Activated naive CD4-positive, alpha-beta T cell treated with anti-CD3 and anti-CD28 coated beads, Interleukin-2, amount 10 ng/mL, durations not matched to agents 7 days and 5 days (primary cell): ENCODE data around the gene MAP3K5.
A peak's percentile ranks its signal among the peaks of the same experiment; 100 is the strongest.

ENCODE experiments used
- CTCF ChIA-PET: fragments of 350-600 bp; sonication (Branson Sonifier 250); formaldehyde crosslinking; loops from one replicate; lab custom pipeline; 2021; ENCODE audit warnings: antibody characterized with exemption; lab: Charles Lee
- DNase-seq: peaks from one replicate; pipeline ENCODE4 v3.0.0-alpha.2; 2020
- H3K27ac Mint-ChIP-seq: one replicate; pipeline ENCODE4 v1.8.0; 2021; ENCODE audit warnings: mild to moderate bottlenecking, moderate library complexity, mixed read lengths
- H3K27me3 Mint-ChIP-seq: one replicate; pipeline ENCODE4 v1.8.0; 2021; ENCODE audit warnings: mild to moderate bottlenecking, mixed read lengths
- H3K36me3 Mint-ChIP-seq: one replicate; pipeline ENCODE4 v1.8.0; 2021; ENCODE audit warnings: mixed read lengths
- H3K4me1 Mint-ChIP-seq: one replicate; pipeline ENCODE4 v1.8.0; 2021; ENCODE audit warnings: mixed read lengths
- H3K4me3 Mint-ChIP-seq: one replicate; pipeline ENCODE4 v1.8.0; 2021; ENCODE audit warnings: mild to moderate bottlenecking, moderate library complexity, mixed read lengths
- H3K9me3 Mint-ChIP-seq: one replicate; pipeline ENCODE4 v1.8.0; 2021; ENCODE audit warnings: mixed read lengths

The MAP3K5 gene

DNA sequence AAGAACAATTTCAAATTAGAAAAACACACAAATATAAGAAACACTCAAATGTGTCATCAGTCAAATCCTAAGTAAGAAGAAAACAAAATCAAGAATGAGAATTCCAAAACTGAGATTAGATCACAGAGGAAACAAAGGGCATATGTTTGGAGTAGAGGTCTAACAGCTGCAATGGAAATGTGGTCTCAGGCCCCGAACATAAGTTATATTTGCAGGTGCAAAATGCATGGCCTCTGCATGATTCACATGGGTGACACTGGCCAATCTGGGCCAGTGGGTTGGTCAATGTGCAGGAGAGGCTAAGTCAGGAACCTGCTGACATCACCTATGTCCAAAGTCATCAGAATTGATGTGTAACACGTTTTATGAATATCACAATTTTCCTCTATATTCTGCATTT lies 133.6 kb downstream of the MAP3K5 start:
- CTCF ChIA-PET: interaction anchor here (2.3 kb wide), 1 partner anchor 14 kb away, joined by 12 read pairs; no protein-coding TSS in a partner anchor
- DNase-seq: no peak
- H3K27me3 Mint-ChIP-seq: no peaks in the 10 kb centered on the region
- H3K27ac Mint-ChIP-seq: no peak overlapping the region
- H3K9me3 Mint-ChIP-seq: no peaks in the 10 kb centered on the region
- peaks cover 29% of the 10 kb centered on the region for H3K36me3 Mint-ChIP-seq
- H3K4me3 Mint-ChIP-seq: no peak overlapping the region
- H3K4me1 Mint-ChIP-seq: peaks cover 7% of the 10 kb centered on the region

DNA sequence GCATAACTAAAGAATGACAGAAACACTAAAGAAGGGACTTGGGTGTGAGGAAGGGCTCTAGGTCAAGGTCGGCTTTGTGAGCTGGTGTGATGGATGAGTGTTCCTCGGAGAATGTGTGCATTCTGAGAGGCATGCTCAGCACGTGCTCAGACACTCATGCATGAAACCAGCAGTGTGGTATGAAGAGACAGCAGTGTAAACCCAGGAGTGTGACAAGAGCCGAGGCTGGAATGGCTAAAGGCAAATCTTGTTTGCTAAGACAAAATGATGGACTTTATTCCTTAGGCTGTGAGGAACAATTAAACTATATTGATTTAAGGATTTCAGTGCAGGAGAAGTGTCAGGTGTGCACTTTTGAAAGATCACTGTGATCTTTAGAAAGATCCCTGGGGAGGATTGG lies 134.6 kb downstream of the MAP3K5 start:
- CTCF ChIA-PET: interaction anchor here (0.7 to 2.3 kb wide), 3 partner anchors 13 to 134 kb away, joined by 3 to 12 read pairs (median 4); partner anchors contain the start of gene MAP3K5
- Mint-ChIP-seq H3K4me1 (peaks cover 8% of the 10 kb centered on the region), H3K9me3 (no peaks in the 10 kb centered on the region), H3K27me3 (no peaks in the 10 kb centered on the region), H3K27ac (no peak overlapping the region), H3K36me3 (peaks cover 34% of the 10 kb centered on the region), H3K4me3 (no peak overlapping the region)
- DNase-seq: no peak

GRCh38 chr6:136656121-136656520 lies 136.2 kb downstream of the MAP3K5 start:
- Mint-ChIP-seq H3K36me3 (peaks cover 37% of the 10 kb centered on the region), H3K9me3 (no peaks in the 10 kb centered on the region), H3K27me3 (no peaks in the 10 kb centered on the region), H3K4me3 (no peak overlapping the region), H3K27ac (no peak overlapping the region), H3K4me1 (peaks cover 8% of the 10 kb centered on the region)
- no peak for DNase-seq
- CTCF ChIA-PET: interaction anchor here (1.7 to 2.0 kb wide), 2 partner anchors 12 to 136 kb away, joined by 6 to 8 read pairs; partner anchors contain the start of gene MAP3K5

DNA sequence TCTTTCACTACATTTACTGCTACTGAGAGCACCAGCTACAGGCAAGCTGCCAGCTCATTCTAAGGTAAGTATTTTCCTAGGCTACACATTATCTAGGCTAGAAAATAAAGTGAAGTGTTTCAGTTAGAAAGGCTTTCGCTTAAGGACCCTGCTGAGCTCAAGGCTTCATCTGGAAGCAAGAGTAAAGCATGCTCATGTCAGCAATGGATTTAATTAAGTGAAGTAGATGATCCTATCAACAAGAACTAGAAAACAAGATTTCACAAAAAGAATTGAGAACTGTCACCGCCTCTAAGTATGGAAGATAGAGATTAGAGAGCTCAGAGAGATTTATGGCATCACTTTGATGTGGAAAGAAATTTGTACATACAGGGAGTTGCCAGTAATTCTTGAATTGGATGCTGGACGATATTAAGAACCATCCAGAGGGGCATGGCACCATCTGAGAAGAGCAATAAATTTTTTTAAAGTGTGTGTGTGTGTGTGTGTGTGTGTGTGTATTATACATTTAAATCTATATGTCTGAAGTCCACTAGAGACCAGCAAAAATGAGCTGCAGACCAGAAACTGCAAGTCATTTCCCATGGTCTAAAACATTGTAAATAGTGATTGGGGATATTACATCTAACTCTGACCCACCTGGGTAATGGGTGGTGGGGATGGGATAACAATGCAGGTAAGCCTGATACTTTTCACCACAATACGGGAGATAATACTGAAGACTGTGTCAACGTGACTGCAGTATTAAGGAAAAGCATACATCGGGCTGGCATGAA lies 136.8 kb downstream of the MAP3K5 start:
- CTCF ChIA-PET: interaction anchor here (1.0 to 2.0 kb wide), 3 partner anchors 11 to 137 kb away, joined by 3 to 8 read pairs (median 6); partner anchors contain the start of gene MAP3K5
- no peaks in the 10 kb centered on the region for H3K27me3 Mint-ChIP-seq
- no peak overlapping the region for H3K27ac Mint-ChIP-seq
- H3K4me3 Mint-ChIP-seq: no peak overlapping the region
- peaks cover 37% of the 10 kb centered on the region for H3K36me3 Mint-ChIP-seq
- DNase-seq: no peak
- H3K4me1 Mint-ChIP-seq: peaks cover 8% of the 10 kb centered on the region
- no peaks in the 10 kb centered on the region for H3K9me3 Mint-ChIP-seq

DNA sequence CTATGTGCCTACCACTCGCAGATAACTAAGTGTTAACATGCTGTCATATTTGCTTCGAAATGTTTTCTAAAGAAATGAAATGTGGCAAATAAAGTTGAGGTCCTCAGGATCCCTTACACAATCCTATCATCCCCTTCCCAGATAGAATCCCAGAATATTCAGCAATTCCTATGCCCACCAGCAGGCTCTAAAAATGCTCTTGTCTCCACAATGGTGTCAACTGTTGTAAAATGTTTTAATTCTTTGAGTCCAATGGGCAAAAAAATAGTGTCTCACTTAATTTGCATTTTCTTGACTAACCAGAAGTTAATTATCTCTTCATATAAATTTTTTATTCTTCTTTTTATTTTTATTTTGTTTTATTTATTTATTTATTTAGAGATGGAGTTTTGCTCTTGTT lies 138.2 kb downstream of the MAP3K5 start:
- no peak overlapping the region for H3K4me3 Mint-ChIP-seq
- no peak for DNase-seq
- no peaks in the 10 kb centered on the region for H3K9me3 Mint-ChIP-seq
- peaks cover 8% of the 10 kb centered on the region for H3K4me1 Mint-ChIP-seq
- CTCF ChIA-PET: interaction anchor here (1.1 to 2.0 kb wide), 2 partner anchors 9 to 138 kb away, joined by 5 to 6 read pairs; partner anchors contain the start of gene MAP3K5
- H3K27me3 Mint-ChIP-seq: no peaks in the 10 kb centered on the region
- no peak overlapping the region for H3K27ac Mint-ChIP-seq
- peaks cover 34% of the 10 kb centered on the region for H3K36me3 Mint-ChIP-seq

GRCh38 chr6:136652656-136653055 lies 139.6 kb downstream of the MAP3K5 start:
- CTCF ChIA-PET: interaction anchor here (2.9 kb wide), 1 partner anchor 140 kb away, joined by 15 read pairs; the partner anchor contains the start of gene MAP3K5
- no peaks in the 10 kb centered on the region for H3K9me3 Mint-ChIP-seq
- H3K27me3 Mint-ChIP-seq: no peaks in the 10 kb centered on the region
- H3K27ac Mint-ChIP-seq: no peak overlapping the region
- peaks cover 8% of the 10 kb centered on the region for H3K4me1 Mint-ChIP-seq
- peaks cover 26% of the 10 kb centered on the region for H3K36me3 Mint-ChIP-seq
- no peak overlapping the region for H3K4me3 Mint-ChIP-seq
- no peak for DNase-seq

DNA sequence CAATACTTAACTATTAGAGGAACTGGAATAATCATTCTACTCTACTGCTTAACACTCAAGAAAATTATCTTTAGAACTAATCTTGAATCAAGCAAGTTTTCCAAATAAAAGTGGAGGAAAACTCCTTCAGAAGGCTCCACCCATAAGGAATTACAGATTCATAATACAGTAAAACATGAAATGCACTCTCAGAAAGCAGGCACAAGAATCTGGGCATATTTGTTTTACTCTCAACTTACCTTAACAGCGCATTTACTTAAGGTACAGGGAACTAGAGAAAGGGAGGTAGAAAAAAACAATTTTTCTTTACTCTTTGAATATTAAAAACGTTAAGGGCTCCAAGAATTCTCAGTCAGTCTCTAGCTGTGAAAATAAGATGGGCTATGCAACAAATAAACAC lies 140.3 kb downstream of the MAP3K5 start:
- H3K36me3 Mint-ChIP-seq: peaks cover 22% of the 10 kb centered on the region
- peaks cover 8% of the 10 kb centered on the region for H3K4me1 Mint-ChIP-seq
- no peak overlapping the region for H3K4me3 Mint-ChIP-seq
- no peak overlapping the region for H3K27ac Mint-ChIP-seq
- no peaks in the 10 kb centered on the region for H3K27me3 Mint-ChIP-seq
- no peaks in the 10 kb centered on the region for H3K9me3 Mint-ChIP-seq
- no peak for DNase-seq
- CTCF ChIA-PET: interaction anchor here (2.9 kb wide), 1 partner anchor 140 kb away, joined by 15 read pairs; the partner anchor contains the start of gene MAP3K5

- Mint-ChIP-seq H3K36me3 (peaks cover 3% of the 10 kb centered on the region), H3K4me3 (no peak overlapping the region), H3K27me3 (no peaks in the 10 kb centered on the region), H3K27ac (no peak overlapping the region), H3K9me3 (no peaks in the 10 kb centered on the region), H3K4me1 (peaks cover 7% of the 10 kb centered on the region)
- CTCF ChIA-PET: interaction anchor here (1.0 to 10.8 kb wide), 4 partner anchors 54 to 147 kb away, joined by 3 to 426 read pairs (median 6); partner anchors contain the start of gene MAP3K5
- DNase-seq: peak; percentile 60
Observed at GRCh38 chr6:136647363-136647852, 144.9 kb downstream of the MAP3K5 start.

- H3K36me3 Mint-ChIP-seq: peaks cover 2% of the 10 kb centered on the region
- H3K9me3 Mint-ChIP-seq: no peaks in the 10 kb centered on the region
- no peak for DNase-seq
- no peaks in the 10 kb centered on the region for H3K27me3 Mint-ChIP-seq
- CTCF ChIA-PET: interaction anchor here (1.0 to 10.8 kb wide), 4 partner anchors 12 to 148 kb away, joined by 3 to 426 read pairs (median 10); partner anchors contain the start of gene MAP3K5
- no peak overlapping the region for H3K27ac Mint-ChIP-seq
- H3K4me1 Mint-ChIP-seq: peaks cover 7% of the 10 kb centered on the region
- H3K4me3 Mint-ChIP-seq: no peak overlapping the region
Observed at GRCh38 chr6:136646377-136646776, 145.9 kb downstream of the MAP3K5 start.

- H3K36me3 Mint-ChIP-seq: peaks cover 5% of the 10 kb centered on the region
- H3K27ac Mint-ChIP-seq: no peak overlapping the region
- H3K4me1 Mint-ChIP-seq: peaks cover 7% of the 10 kb centered on the region
- H3K9me3 Mint-ChIP-seq: no peaks in the 10 kb centered on the region
- no peak for DNase-seq
- CTCF ChIA-PET: interaction anchor here (0.6 to 10.8 kb wide), 47 partner anchors 9 to 199 kb away, joined by 3 to 426 read pairs (median 5); partner anchors contain the start of gene MAP3K5
- H3K27me3 Mint-ChIP-seq: no peaks in the 10 kb centered on the region
- H3K4me3 Mint-ChIP-seq: no peak overlapping the region
Observed at GRCh38 chr6:136644597-136644952, 147.7 kb downstream of the MAP3K5 start.

GRCh38 chr6:136643850-136644596 lies 148.3 kb downstream of the MAP3K5 start:
- Mint-ChIP-seq H3K9me3 (no peaks in the 10 kb centered on the region), H3K27ac (no peak overlapping the region), H3K36me3 (peaks cover 5% of the 10 kb centered on the region), H3K4me1 (peaks cover 7% of the 10 kb centered on the region), H3K27me3 (no peaks in the 10 kb centered on the region), H3K4me3 (no peak overlapping the region)
- CTCF ChIA-PET: interaction anchor here (0.6 to 10.8 kb wide), 48 partner anchors 9 to 199 kb away, joined by 3 to 426 read pairs (median 5); partner anchors contain the start of gene MAP3K5
- peak; percentile 88 for DNase-seq

- CTCF ChIA-PET: interaction anchor here (1.3 to 10.8 kb wide), 2 partner anchors 60 to 146 kb away, joined by 4 to 426 read pairs; partner anchors contain the start of gene MAP3K5
Observed at GRCh38 chr6:136641873-136642465, 150.3 kb downstream of the MAP3K5 start.

DNA sequence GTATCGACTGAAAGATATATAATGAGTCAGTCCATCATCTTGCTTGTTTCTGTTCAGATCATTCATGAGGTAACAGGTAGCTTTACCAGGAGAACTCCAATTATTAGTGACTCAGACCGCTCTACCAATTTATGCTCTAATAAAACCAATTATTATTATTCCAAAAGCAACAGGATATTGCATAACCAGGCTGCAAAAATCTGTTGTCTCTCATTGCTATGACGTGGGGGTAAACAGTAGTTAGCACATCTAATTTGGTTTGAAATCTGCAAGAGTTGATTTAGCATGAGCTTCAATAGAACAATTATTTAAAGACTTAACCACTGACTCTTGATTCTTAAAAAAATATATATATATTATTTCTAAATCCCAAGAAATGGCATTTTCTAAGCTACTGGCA lies 151.1 kb downstream of the MAP3K5 start:
- H3K4me1 Mint-ChIP-seq: peaks cover 7% of the 10 kb centered on the region
- H3K4me3 Mint-ChIP-seq: no peak overlapping the region
- H3K27me3 Mint-ChIP-seq: no peaks in the 10 kb centered on the region
- no peaks in the 10 kb centered on the region for H3K9me3 Mint-ChIP-seq
- H3K36me3 Mint-ChIP-seq: peaks cover 16% of the 10 kb centered on the region
- CTCF ChIA-PET: interaction anchor here (1.3 to 10.8 kb wide), 2 partner anchors 60 to 147 kb away, joined by 4 to 426 read pairs; partner anchors contain the start of gene MAP3K5
- DNase-seq: no peak
- H3K27ac Mint-ChIP-seq: no peak overlapping the region

More at GRCh38 chr6:136641873-136642465, 150.3 kb downstream of the MAP3K5 start:
- Mint-ChIP-seq H3K27me3 (no peaks in the 10 kb centered on the region), H3K4me1 (peaks cover 7% of the 10 kb centered on the region), H3K9me3 (no peaks in the 10 kb centered on the region), H3K27ac (no peak overlapping the region), H3K4me3 (no peak overlapping the region), H3K36me3 (peaks cover 13% of the 10 kb centered on the region)
- no peak for DNase-seq
